CD4-positive, alpha-beta T cell treated with Interleukin-4 for 1 hour (primary cell): ENCODE data around the gene PHAF1.
A peak's percentile ranks its signal among the peaks of the same experiment; 100 is the strongest.

Source experiments
- DNase-seq, 2 donors: peaks; one replicate each; pipeline ENCODE4 v3.0.0-alpha.2; 2020 to 2022

Gene PHAF1

GRCh38 chr16:67164599-67165061 is 54.9 kb downstream of the PHAF1 start, which contains the start of gene HSF4:
Gene HSF4, plus strand, starts transcription at chr16:67164745. Its CDS starts 67 bp downstream, at chr16:67164812.
- no peak for DNase-seq

- DNase-seq = no peak
Observed at GRCh38 chr16:67165121-67166078, 55.7 kb downstream of the PHAF1 start.

GRCh38 chr16:67166110-67166547 is 56.4 kb downstream of the PHAF1 start:
- no peak for DNase-seq

GRCh38 chr16:67166598-67167168 is 56.9 kb downstream of the PHAF1 start:
- DNase-seq = no peak

- DNase-seq = no peak
Observed at GRCh38 chr16:67167588-67167987, 57.8 kb downstream of the PHAF1 start.

GRCh38 chr16:67169011-67169451 is 59.3 kb downstream of the PHAF1 start:
- no peak for DNase-seq

GRCh38 chr16:67169642-67170167 is 60.0 kb downstream of the PHAF1 start:
- DNase-seq = peak in 1 of 2 donors; percentile 42

- DNase-seq = peak in 1 of 2 donors; percentile 35
Observed at GRCh38 chr16:67170168-67170948, 60.6 kb downstream of the PHAF1 start, which contains the start of gene NOL3. Gene NOL3, plus strand, starts transcription at chr16:67170538.

GRCh38 chr16:67170949-67171649 is 61.4 kb downstream of the PHAF1 start:
- no peak for DNase-seq

GRCh38 chr16:67173323-67173722 is 63.6 kb downstream of the PHAF1 start:
- DNase-seq = no peak

GRCh38 chr16:67173808-67174705 is 64.3 kb downstream of the PHAF1 start:
- peak; percentile 73 to 76 for DNase-seq

- no peak for DNase-seq
Observed at GRCh38 chr16:67174706-67175231, 65.0 kb downstream of the PHAF1 start.

- DNase-seq = no peak
Observed at GRCh38 chr16:67176662-67177061, 66.9 kb downstream of the PHAF1 start.

GRCh38 chr16:67177743-67178699 is 68.3 kb downstream of the PHAF1 start:
- peak; percentile 66 to 76 for DNase-seq

GRCh38 chr16:67179421-67180080 is 69.8 kb downstream of the PHAF1 start:
- no peak for DNase-seq

- DNase-seq = no peak
Observed at GRCh38 chr16:67180166-67180565, 70.4 kb downstream of the PHAF1 start.

- DNase-seq = no peak
Observed at GRCh38 chr16:67181346-67181745, 71.6 kb downstream of the PHAF1 start.

GRCh38 chr16:67182288-67182687 is 72.5 kb downstream of the PHAF1 start:
- no peak for DNase-seq

GRCh38 chr16:67183284-67183626 is 73.5 kb downstream of the PHAF1 start:
- DNase-seq = no peak
